Measurements from ENCODE around the gene ZNF471.
A peak's percentile ranks its signal among the peaks of the same experiment; 100 is the strongest.

The ZNF471 gene

DNA sequence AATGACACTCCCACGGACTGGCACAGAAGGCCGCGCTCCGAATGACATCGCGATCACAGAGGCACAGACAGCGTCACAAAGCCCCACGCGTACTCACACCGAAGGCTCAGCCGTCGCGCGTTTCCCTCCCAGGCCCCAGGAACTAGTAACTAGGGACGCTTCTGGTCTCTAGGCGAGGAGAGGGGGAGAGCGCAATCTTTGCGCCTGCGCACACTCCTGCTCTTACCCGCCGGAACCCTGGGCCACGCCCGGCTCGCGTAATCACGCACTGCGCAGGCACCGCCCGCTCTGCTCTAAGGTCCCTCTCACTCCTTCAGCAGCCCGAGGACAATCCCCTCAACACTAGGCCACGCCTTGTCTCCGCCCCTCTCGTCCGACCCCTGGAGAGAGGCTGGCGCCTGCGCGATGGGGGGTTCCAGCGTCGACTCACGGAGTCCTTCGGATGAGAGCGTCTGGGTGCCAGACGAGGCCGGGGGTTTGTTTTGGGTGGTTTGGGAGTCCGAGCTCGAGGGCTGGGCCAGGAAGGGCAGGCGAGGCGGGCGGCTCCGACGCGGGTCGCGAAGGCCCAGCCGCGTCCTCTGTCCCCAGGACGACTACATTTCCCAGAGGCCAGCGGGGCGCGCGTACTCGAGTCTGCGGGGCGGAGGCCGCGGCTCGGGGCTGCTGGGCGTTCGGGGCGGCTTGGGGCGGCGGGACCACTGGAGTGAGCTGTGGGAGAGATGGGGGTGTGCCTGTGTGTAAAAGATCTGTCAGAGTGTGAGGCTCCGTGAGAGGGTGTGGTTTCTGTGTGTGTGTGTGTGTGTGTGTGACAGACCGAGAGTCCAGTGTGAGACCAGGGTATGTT, at the start of gene ZNF471:
Gene ZNF471, plus strand, starts transcription at position 410 of the 844 bp plus-strand sequence. CDS start 3,717 bp downstream, outside the sequence.
- no peak for DNase-seq

DNA sequence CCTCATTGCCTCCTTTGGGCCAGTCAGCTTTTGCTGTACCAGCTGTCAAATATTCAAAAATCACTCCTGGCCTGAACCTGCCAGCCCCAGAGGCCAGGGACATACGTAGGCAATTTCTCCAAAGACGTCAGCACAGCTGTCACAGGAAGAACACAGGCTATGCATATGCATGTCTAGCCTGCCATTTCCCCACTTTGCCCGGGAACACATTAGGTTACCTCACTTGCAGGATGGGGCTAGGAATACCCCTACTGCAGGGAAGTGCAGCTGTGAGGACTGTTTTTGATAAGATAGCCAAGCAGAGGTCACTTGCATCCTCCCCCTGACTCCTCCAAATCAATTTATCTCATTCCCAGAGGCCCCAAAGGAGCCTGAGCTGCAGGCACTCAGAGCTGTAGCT, 33.3 kb upstream of the ZNF471 start:
- no peak for DNase-seq

DNA sequence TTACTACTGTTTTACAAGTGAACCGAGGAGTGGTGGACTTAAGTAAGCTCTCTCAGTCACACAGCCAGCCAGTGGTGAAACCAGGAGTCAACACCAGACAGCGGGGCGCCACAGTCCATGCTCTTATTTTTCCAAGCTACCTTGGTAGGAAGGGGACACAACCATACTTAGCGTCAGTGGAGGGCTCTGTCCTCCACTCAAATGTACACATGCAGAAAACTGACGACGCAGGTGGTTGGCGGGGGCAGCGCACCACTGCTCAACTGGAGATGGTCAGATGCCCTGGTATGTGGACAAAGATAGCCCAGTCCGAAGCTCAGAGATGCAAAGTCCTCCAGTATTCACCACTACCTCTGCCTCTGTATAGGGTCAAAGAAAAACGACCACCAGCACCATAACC, 31.6 kb upstream of the ZNF471 start:
- DNase-seq: no peak

GRCh38 chr19:56476651-56477428, 30.8 kb upstream of the ZNF471 start, which contains the start of gene ZNF667:
ZNF667 (minus strand) TSS chr19:56477345; CDS start chr19:56462370, 14,975 bp downstream.
- no peak for DNase-seq

GRCh38 chr19:56477429-56478338, 30.0 kb upstream of the ZNF471 start:
- no peak for DNase-seq

- DNase-seq: no peak
Measured at GRCh38 chr19:56491399-56491798, 16.3 kb upstream of the ZNF471 start.

GRCh38 chr19:56504581-56504980, 3.1 kb upstream of the ZNF471 start:
- DNase-seq: no peak

GRCh38 chr19:56508290-56508778, 679 bp downstream of the ZNF471 start:
- no peak for DNase-seq

DNA sequence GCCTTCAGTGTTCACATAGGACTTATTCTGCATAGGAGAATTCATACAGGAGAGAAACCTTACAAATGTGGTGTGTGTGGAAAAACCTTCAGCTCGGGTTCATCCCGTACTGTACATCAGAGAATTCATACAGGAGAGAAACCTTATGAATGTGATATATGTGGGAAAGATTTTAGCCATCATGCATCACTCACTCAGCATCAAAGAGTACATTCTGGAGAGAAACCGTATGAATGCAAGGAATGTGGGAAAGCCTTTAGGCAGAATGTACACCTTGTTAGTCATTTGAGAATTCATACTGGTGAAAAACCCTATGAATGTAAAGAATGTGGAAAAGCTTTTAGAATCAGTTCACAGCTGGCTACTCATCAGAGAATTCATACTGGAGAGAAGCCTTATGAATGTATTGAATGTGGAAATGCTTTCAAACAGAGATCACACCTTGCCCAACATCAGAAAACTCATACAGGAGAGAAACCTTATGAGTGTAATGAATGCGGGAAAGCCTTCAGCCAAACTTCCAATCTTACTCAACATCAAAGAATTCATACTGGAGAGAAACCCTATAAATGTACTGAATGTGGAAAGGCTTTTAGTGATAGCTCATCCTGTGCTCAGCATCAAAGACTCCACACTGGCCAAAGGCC, 17.7 kb downstream of the ZNF471 start:
- DNase-seq: no peak

DNA sequence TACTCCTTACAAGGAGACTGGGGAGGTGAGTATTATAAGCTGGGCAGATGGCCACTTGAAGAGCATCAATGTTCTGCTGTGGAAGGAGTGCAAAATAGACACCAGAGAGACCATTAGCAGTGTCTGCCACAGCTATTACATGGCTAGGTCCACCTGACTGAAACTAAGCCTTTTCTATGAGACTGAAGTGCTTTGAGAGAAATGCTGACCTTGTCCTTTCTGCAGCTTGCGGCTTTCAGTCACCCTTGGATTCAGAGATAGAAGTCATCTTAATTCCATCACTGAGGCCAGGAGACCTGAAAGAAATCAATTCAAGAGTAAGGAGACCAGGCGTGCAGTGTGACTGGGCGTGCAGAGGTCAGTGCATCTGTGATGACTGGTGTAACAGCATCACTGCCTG, 29.8 kb downstream of the ZNF471 start:
- DNase-seq: no peak

- DNase-seq: peak; percentile 47
Measured at GRCh38 chr19:56538254-56538760, 30.7 kb downstream of the ZNF471 start.

- no peak for DNase-seq
Measured at GRCh38 chr19:56538761-56539263, 31.2 kb downstream of the ZNF471 start, which contains the start of gene ZFP28. ZFP28 (plus strand) TSS chr19:56538948; CDS start chr19:56539019, 71 bp downstream.

- DNase-seq: no peak
Measured at GRCh38 chr19:56543776-56544175, 36.1 kb downstream of the ZNF471 start.

- no peak for DNase-seq
Measured at GRCh38 chr19:56547535-56547934, 39.9 kb downstream of the ZNF471 start.

DNA sequence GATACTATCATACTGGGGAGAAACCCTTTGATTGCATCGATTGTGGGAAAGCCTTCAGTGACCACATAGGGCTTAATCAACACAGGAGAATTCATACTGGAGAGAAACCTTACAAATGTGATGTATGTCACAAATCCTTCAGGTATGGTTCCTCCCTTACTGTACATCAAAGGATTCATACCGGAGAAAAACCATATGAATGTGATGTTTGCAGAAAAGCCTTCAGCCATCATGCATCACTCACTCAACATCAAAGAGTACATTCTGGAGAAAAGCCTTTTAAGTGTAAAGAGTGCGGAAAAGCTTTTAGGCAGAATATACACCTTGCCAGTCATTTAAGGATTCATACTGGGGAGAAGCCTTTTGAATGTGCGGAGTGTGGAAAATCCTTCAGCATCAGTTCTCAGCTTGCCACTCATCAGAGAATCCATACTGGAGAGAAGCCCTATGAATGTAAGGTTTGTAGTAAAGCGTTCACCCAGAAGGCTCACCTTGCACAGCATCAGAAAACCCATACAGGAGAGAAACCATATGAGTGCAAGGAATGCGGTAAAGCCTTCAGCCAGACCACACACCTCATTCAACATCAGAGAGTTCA, 46.7 kb downstream of the ZNF471 start:
- no peak for DNase-seq

GRCh38 chr19:56562766-56563165, 55.1 kb downstream of the ZNF471 start:
- no peak for DNase-seq

- DNase-seq: no peak
Measured at GRCh38 chr19:56566904-56567273, 59.2 kb downstream of the ZNF471 start.

DNA sequence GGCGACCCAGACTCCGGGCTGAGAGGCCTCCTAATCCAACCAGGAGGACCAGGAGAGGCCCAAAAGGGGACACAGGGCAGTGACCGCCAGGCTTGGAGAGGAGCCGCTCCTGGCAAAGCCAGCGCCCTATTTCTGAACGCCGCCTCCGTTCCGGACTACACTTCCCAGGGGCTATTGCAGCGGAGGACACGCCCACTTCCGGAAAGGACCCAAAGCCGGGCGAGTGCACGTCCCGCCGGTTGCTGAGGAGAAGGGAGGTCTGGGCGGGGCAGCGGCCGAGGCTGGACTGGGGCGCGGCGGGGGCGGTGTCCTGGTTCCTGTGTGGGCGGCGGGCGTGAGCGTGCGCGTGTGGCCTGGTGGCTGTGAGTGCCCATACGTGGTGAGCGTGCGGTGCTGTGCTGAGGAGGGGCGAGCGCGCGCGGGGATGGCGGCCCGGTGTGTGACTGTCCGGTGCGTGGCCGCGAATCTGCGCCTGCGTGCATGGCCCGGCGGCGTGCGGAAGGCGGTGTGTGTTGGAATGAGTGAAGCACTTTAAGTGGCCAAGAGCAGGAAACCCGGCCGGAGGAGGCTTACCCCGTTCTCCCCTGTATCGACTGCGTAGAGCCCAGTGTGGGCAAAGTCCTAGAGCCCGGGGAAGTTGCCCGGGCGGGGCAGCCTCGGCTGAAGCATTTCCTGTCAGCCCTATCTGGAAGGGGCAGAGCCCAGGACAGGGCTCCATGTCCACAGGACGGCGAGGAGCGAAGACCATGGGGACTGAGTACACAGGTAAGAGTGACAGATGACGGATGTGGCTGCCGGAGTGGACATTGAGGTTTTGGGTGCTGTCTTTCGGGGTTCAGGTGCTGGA, 59.8 kb downstream of the ZNF471 start, which contains the start of gene ZNF470:
Gene ZNF470, plus strand, starts transcription at position 195 of the 847 bp plus-strand sequence. CDS start 2,844 bp downstream, outside the sequence.
- peak; percentile 37 for DNase-seq

DNA sequence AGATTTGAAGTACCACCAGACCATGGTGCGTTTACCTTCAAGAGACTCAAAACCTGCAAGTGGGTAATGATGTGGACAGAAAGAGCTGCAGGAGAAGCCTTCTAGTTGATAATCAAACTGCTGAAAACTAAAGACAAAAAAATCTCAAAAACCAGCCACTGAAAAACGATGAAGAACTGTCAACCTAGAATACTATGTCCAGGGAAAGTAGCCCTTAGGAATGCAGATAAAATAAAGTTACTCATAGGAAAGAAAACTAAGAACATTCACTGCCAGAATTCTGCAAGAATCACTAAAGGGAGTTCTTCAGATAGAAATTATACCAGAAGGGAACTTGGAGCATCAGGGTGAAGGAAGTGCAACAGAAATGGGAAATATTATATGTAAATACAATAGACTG, 64.9 kb downstream of the ZNF471 start:
- no peak for DNase-seq

- DNase-seq: no peak
Measured at GRCh38 chr19:56573914-56574313, 66.3 kb downstream of the ZNF471 start.

Data from NCI-H2029 treated with DMSO at 0.1 percent for 48 hours (cell line).